PC-3 (cell line): ENCODE data around the gene DUSP6.

Experiments used
- CTCF ChIP-seq: fragments of 300-600 bp; sonication (generic); conservative IDR thresholded peaks from 2 replicates; pipeline ENCODE4 v1.5.1; 2017; ENCODE audit warnings: antibody characterized with exemption, low read depth, mild to moderate bottlenecking, low read length
- EZH2 ChIP-seq: fragments of 300-600 bp; sonication (generic); IDR thresholded peaks from one replicate; pipeline ENCODE4 v1.6.1; 2017; ENCODE audit warnings: antibody characterized with exemption, mild to moderate bottlenecking, low read length; ENCODE audit not compliant: unreplicated experiment
- EZH2phosphoT487 ChIP-seq: fragments of 300-600 bp; sonication (generic); IDR thresholded peaks from 2 replicates; pipeline ENCODE4 v1.6.1; 2018; ENCODE audit warnings: mild to moderate bottlenecking, antibody characterized with exemption, low read length, borderline replicate concordance

GRCh38 chr12:89343127-89343526 is 9.2 kb downstream of the DUSP6 start:
- TF ChIP-seq CTCF (no peak), EZH2phosphoT487 (no peak), EZH2 (no peak)
